SK-N-SH (cell line): ENCODE data around the gene ODF2L.

Experiments used
- CHD2 ChIP-seq: fragments of 150-350 bp; IDR thresholded peaks from 2 replicates; pipeline ENCODE4 v1.6.1; 2018; ENCODE audit warnings: low read length; ENCODE audit not compliant: partially characterized antibody
- ELF1 ChIP-seq: IDR thresholded peaks from 2 replicates; pipeline ENCODE4 v1.4.0; 2012
- EP300 ChIP-seq, 2 experiments: IDR thresholded peaks; 2 replicates each; pipeline versions ENCODE4 v1.4.0 to v1.6.1; 2012; ENCODE audit warnings: borderline replicate concordance in 1 of 2, low read depth in 1 of 2, low read length in 1 of 2
- FOXM1 ChIP-seq: IDR thresholded peaks from 2 replicates; pipeline ENCODE4 v1.4.0; 2012; ENCODE audit warnings: low read depth, mild to moderate bottlenecking
- GABPA ChIP-seq: IDR thresholded peaks from 2 replicates; pipeline ENCODE4 v1.4.0; 2012; ENCODE audit warnings: low read depth, mild to moderate bottlenecking
- GATA2 ChIP-seq: sonication (generic); formaldehyde crosslinking; IDR thresholded peaks from 2 replicates; pipeline ENCODE4 v1.5.0; 2020; ENCODE audit warnings: mild to moderate bottlenecking, missing genetic modification reagents
- MEF2A ChIP-seq: IDR thresholded peaks from 2 replicates; pipeline ENCODE4 v1.4.0; 2012; ENCODE audit warnings: low read depth, borderline replicate concordance
- MXI1 ChIP-seq: IDR thresholded peaks from 2 replicates; pipeline ENCODE4 v1.6.1; 2012; ENCODE audit warnings: mild to moderate bottlenecking, low read depth, low read length, improper control_type of control experiment
- POLR2AphosphoS5 ChIP-seq: IDR thresholded peaks from 2 replicates; pipeline ENCODE4 v1.6.1; 2012; ENCODE audit warnings: low read depth, low read length
- TAF1 ChIP-seq: IDR thresholded peaks from 2 replicates; pipeline ENCODE4 v1.6.1; 2012; ENCODE audit warnings: low read depth, mild to moderate bottlenecking, low read length, moderate library complexity, borderline replicate concordance
- TEAD4 ChIP-seq: IDR thresholded peaks from 2 replicates; pipeline ENCODE4 v1.4.0; 2012; ENCODE audit warnings: mild to moderate bottlenecking, borderline replicate concordance; ENCODE audit not compliant: insufficient read depth
- TF ChIP-seq, protein P1 (sequence below): IDR thresholded peaks from 2 replicates; pipeline ENCODE4 v1.4.0; 2012; ENCODE audit warnings: low read depth, borderline replicate concordance
- TF ChIP-seq, protein P2 (sequence below): fragments of 200-600 bp; sonication (generic); IDR thresholded peaks from 2 replicates; pipeline ENCODE4 v1.6.1; 2017; ENCODE audit warnings: antibody characterized with exemption, mild to moderate bottlenecking, moderate library complexity
- TF ChIP-seq, protein P3 (sequence below): IDR thresholded peaks from 2 replicates; pipeline ENCODE4 v1.4.0; 2012; ENCODE audit warnings: low read depth, borderline replicate concordance

DNA sequence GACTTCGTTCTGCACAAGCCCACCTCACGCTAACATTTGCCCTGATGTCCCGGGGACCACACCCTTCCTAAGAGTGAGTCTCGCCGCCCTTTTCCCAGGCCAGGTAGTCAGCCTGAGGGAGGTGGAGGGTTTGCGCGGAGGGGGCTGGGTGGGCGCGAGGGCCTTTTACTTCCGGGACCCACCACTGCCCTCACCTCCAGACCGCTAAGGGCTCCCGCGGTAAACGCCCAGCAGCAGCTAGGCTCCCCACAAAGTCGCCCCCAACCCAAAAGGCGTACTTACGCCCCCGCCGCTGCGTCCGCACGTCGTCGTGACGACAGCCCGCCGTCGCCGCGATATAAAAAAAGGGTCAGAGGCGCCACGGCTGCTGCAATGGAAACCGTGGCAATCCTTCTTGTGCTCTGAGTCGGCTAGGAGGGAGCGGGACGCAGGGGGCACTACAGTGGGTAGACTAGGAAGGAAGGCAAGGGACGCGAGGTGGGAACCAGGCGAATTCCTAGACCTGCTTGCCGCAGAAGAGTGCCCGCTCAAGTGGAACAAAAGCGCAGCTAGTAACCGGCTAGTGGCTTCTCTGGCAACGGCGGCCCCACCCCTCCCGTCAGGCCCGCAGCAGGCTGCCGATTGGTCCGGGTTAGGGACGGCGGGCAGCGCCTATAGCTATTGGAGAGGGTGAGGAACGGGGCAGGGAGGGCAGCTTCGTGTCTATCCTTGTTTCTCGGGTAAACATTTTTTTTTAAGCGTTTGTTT is at the start of gene ODF2L:
- peak; percentile 54; the same call in 1 of the 2 replicates for TF ChIP-seq TAF1
- TF ChIP-seq, protein P1, sequence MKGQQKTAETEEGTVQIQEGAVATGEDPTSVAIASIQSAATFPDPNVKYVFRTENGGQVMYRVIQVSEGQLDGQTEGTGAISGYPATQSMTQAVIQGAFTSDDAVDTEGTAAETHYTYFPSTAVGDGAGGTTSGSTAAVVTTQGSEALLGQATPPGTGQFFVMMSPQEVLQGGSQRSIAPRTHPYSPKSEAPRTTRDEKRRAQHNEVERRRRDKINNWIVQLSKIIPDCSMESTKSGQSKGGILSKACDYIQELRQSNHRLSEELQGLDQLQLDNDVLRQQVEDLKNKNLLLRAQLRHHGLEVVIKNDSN, result no peak
- TF ChIP-seq, protein P2, sequence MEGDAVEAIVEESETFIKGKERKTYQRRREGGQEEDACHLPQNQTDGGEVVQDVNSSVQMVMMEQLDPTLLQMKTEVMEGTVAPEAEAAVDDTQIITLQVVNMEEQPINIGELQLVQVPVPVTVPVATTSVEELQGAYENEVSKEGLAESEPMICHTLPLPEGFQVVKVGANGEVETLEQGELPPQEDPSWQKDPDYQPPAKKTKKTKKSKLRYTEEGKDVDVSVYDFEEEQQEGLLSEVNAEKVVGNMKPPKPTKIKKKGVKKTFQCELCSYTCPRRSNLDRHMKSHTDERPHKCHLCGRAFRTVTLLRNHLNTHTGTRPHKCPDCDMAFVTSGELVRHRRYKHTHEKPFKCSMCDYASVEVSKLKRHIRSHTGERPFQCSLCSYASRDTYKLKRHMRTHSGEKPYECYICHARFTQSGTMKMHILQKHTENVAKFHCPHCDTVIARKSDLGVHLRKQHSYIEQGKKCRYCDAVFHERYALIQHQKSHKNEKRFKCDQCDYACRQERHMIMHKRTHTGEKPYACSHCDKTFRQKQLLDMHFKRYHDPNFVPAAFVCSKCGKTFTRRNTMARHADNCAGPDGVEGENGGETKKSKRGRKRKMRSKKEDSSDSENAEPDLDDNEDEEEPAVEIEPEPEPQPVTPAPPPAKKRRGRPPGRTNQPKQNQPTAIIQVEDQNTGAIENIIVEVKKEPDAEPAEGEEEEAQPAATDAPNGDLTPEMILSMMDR, result no peak
- no peak for TF ChIP-seq GABPA
- TF ChIP-seq ELF1, result no peak; the same call in 1 of the 2 replicates
- peak; percentile 61 for TF ChIP-seq POLR2AphosphoS5
- no peak for TF ChIP-seq EP300 (IDR thresholded peaks at IDR 0.05; ENCODE audit: borderline replicate concordance in 1 of 2, low read depth in 1 of 2, low read length in 1 of 2)
- TF ChIP-seq MXI1, result peak; percentile 82; the same call in 1 of the 2 replicates
- TF ChIP-seq MEF2A, result no peak
- TF ChIP-seq GATA2 (CRISPR knock-in tag), result no peak
- TF ChIP-seq CHD2, result no peak
- no peak for TF ChIP-seq FOXM1
- TF ChIP-seq, protein P3, sequence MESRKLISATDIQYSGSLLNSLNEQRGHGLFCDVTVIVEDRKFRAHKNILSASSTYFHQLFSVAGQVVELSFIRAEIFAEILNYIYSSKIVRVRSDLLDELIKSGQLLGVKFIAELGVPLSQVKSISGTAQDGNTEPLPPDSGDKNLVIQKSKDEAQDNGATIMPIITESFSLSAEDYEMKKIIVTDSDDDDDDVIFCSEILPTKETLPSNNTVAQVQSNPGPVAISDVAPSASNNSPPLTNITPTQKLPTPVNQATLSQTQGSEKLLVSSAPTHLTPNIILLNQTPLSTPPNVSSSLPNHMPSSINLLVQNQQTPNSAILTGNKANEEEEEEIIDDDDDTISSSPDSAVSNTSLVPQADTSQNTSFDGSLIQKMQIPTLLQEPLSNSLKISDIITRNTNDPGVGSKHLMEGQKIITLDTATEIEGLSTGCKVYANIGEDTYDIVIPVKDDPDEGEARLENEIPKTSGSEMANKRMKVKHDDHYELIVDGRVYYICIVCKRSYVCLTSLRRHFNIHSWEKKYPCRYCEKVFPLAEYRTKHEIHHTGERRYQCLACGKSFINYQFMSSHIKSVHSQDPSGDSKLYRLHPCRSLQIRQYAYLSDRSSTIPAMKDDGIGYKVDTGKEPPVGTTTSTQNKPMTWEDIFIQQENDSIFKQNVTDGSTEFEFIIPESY, result no peak
- no peak for TF ChIP-seq TEAD4
